H9 (cell line): Measurements from ENCODE around the gene INSR. TPM values are rescaled to one million over a fixed set of nuclear protein-coding genes. Genes with fewer than 3 reads are reported as not detected.

Source experiments
- DNase-seq: peaks from one replicate; pipeline ENCODE4 v3.0.0-alpha.2; 2017
- H2AFZ ChIP-seq: one replicate; pipeline ENCODE4 v1.6.1; 2013; ENCODE audit warnings: mild to moderate bottlenecking, low read length, control low read depth, moderate library complexity
- H2AK5ac ChIP-seq: 2 replicates; pipeline ENCODE4 v1.6.1; 2013; ENCODE audit warnings: low read length, control low read depth, mixed read lengths; ENCODE audit not compliant: insufficient read length
- H2BK120ac ChIP-seq: one replicate; pipeline ENCODE4 v1.6.1; 2013; ENCODE audit warnings: low read depth, mild to moderate bottlenecking, low read length, control low read depth, inconsistent platforms; ENCODE audit not compliant: poor library complexity, severe bottlenecking
- H2BK12ac ChIP-seq: 2 replicates; pipeline ENCODE4 v1.6.1; 2013; ENCODE audit warnings: low read length, control low read depth, mixed read lengths, low read depth; ENCODE audit not compliant: insufficient read length
- H2BK15ac ChIP-seq: 2 replicates; pipeline ENCODE4 v1.6.1; 2013; ENCODE audit warnings: low read depth, low read length, control low read depth
- H2BK20ac ChIP-seq: one replicate; pipeline ENCODE4 v1.6.1; 2013; ENCODE audit warnings: low read depth, mild to moderate bottlenecking, low read length, control low read depth, inconsistent platforms; ENCODE audit not compliant: poor library complexity, severe bottlenecking
- H2BK5ac ChIP-seq: 2 replicates; pipeline ENCODE4 v1.6.1; 2013; ENCODE audit warnings: low read length, control low read depth, mixed read lengths; ENCODE audit not compliant: insufficient read length
- H3K14ac ChIP-seq: 2 replicates; pipeline ENCODE4 v1.6.1; 2013; ENCODE audit warnings: low read length, control low read depth; ENCODE audit not compliant: insufficient read depth
- H3K18ac ChIP-seq: 2 replicates; pipeline ENCODE4 v1.6.1; 2013; ENCODE audit warnings: low read depth, mild to moderate bottlenecking, mixed read lengths, low read length, control low read depth; ENCODE audit not compliant: insufficient read length
- H3K23ac ChIP-seq: 2 replicates; pipeline ENCODE4 v1.6.1; 2013; ENCODE audit warnings: low read length, control low read depth, mixed read lengths, low read depth; ENCODE audit not compliant: insufficient read length
- H3K23me2 ChIP-seq: 2 replicates; pipeline ENCODE4 v1.6.1; 2013; ENCODE audit warnings: low read depth, mild to moderate bottlenecking, mixed read lengths, low read length, control low read depth; ENCODE audit not compliant: insufficient read length, poor library complexity, severe bottlenecking
- H3K27ac ChIP-seq: 2 replicates; pipeline ENCODE4 v1.5.1; 2013; ENCODE audit warnings: low read length, control low read depth, mixed read lengths, low read depth; ENCODE audit not compliant: insufficient read length
- H3K27me3 ChIP-seq: 2 replicates; pipeline ENCODE4 v1.6.1; 2013; ENCODE audit warnings: low read length, control low read depth, inconsistent platforms; ENCODE audit not compliant: insufficient read depth
- H3K4ac ChIP-seq: 2 replicates; pipeline ENCODE4 v1.6.1; 2013; ENCODE audit warnings: low read depth, mild to moderate bottlenecking, control low read depth, inconsistent platforms, low read length, moderate library complexity
- H3K4me1 ChIP-seq: 2 replicates; pipeline ENCODE4 v1.6.1; 2013; ENCODE audit warnings: low read length, control low read depth, inconsistent platforms; ENCODE audit not compliant: insufficient read depth
- H3K4me2 ChIP-seq: 2 replicates; pipeline ENCODE4 v1.6.1; 2013; ENCODE audit warnings: low read length, control low read depth, mixed read lengths; ENCODE audit not compliant: insufficient read length, insufficient read depth
- H3K56ac ChIP-seq: 2 replicates; pipeline ENCODE4 v1.6.1; 2013; ENCODE audit warnings: low read depth, mild to moderate bottlenecking, mixed read lengths, low read length, control low read depth; ENCODE audit not compliant: insufficient read length
- H3K79me1 ChIP-seq: 2 replicates; pipeline ENCODE4 v1.6.1; 2013; ENCODE audit warnings: low read depth, mild to moderate bottlenecking, moderate library complexity, low read length, control low read depth, inconsistent platforms; ENCODE audit not compliant: insufficient read depth, poor library complexity, severe bottlenecking
- H3K79me2 ChIP-seq: 2 replicates; pipeline ENCODE4 v1.6.1; 2013; ENCODE audit warnings: low read length, control low read depth, inconsistent platforms; ENCODE audit not compliant: insufficient read depth
- H3K9ac ChIP-seq: 2 replicates; pipeline ENCODE4 v1.6.1; 2013; ENCODE audit warnings: low read length, control low read depth, mixed read lengths; ENCODE audit not compliant: insufficient read length; ENCODE audit errors: extremely low read depth
- H3K9me3 ChIP-seq: one replicate; pipeline ENCODE4 v1.6.1; 2013; ENCODE audit warnings: low read depth, low read length, inconsistent platforms; ENCODE audit not compliant: control insufficient read depth
- H3T11ph ChIP-seq: one replicate; pipeline ENCODE4 v1.6.1; 2013; ENCODE audit warnings: mild to moderate bottlenecking, low read length, control low read depth, inconsistent platforms
- H4K20me1 ChIP-seq: one replicate; pipeline ENCODE4 v1.6.1; 2013; ENCODE audit not compliant: control insufficient read depth, insufficient read length, insufficient read depth
- H4K5ac ChIP-seq: 2 replicates; pipeline ENCODE4 v1.6.1; 2013; ENCODE audit warnings: low read depth, mild to moderate bottlenecking, mixed read lengths, low read length, control low read depth; ENCODE audit not compliant: insufficient read length
- H4K8ac ChIP-seq: replicated peaks from 2 replicates; pipeline ENCODE4 v1.6.1; 2013; ENCODE audit warnings: low read length, control low read depth, mixed read lengths, low read depth; ENCODE audit not compliant: insufficient read length
- H4K91ac ChIP-seq: 2 replicates; pipeline ENCODE4 v1.6.1; 2013; ENCODE audit warnings: low read depth, mild to moderate bottlenecking, moderate library complexity, mixed read lengths, low read length, control low read depth; ENCODE audit not compliant: insufficient read length
- H3K27ac Mint-ChIP-seq, 3 experiments: 2 replicates in 2 of 3; 3 replicates in 1 of 3; pipeline ENCODE4 v1.8.0; 2020 to 2021; ENCODE audit warnings: mixed read lengths in 3 of 3, mild to moderate bottlenecking in 1 of 3, moderate library complexity in 1 of 3
- H3K27me3 Mint-ChIP-seq: 2 replicates; pipeline ENCODE4 v1.8.0; 2021; ENCODE audit warnings: low read depth, mild to moderate bottlenecking, moderate library complexity, mixed read lengths
- H3K36me3 Mint-ChIP-seq, 3 experiments: 2 replicates in 2 of 3; 3 replicates in 1 of 3; pipeline ENCODE4 v1.8.0; 2020 to 2021; ENCODE audit warnings: low read depth in 3 of 3, mixed read lengths in 3 of 3; ENCODE audit not compliant: insufficient read depth in 1 of 3
- H3K4me1 Mint-ChIP-seq, 2 experiments: 2 replicates each; pipeline ENCODE4 v1.8.0; 2020; ENCODE audit warnings: mixed read lengths in 2 of 2
- H3K4me3 Mint-ChIP-seq, 2 experiments: 2 replicates in 1 of 2; 3 replicates in 1 of 2; pipeline ENCODE4 v1.8.0; 2020 to 2021; ENCODE audit warnings: mild to moderate bottlenecking in 2 of 2, mixed read lengths in 2 of 2, moderate library complexity in 1 of 2
- H3K9me3 Mint-ChIP-seq, 2 experiments: 2 replicates in 1 of 2; 3 replicates in 1 of 2; pipeline ENCODE4 v1.8.0; 2020; ENCODE audit warnings: mild to moderate bottlenecking in 2 of 2, mixed read lengths in 2 of 2, moderate library complexity in 1 of 2
- CTCF ChIP-seq: fragments of 200-600 bp; sonication (generic); conservative IDR thresholded peaks from 3 replicates; pipeline ENCODE4 v1.8.0; 2021; ENCODE audit warnings: antibody characterized with exemption, mild to moderate bottlenecking
- WGBS: extraction: QIAGEN DNeasy Blood & Tissue Kit; methylation state at CpG from one replicate; pipeline ENCODE4 v1.1.7; 2013; ENCODE audit warnings: missing lambda C conversion rate, low lambda C conversion rate, mixed read lengths; ENCODE audit not compliant: insufficient read length; ENCODE audit errors: extremely low coverage; 5-methylcytosine and 5-hydroxymethylcytosine counted together
- total RNA-seq: library from RNA; stranded (reverse); gene quantifications from 2 replicates; pipeline ENCODE4 v1.2.1, GENCODE V29; 2021

Gene INSR
- total RNA-seq, 1 experiment from 2014 or later: 39.8 TPM

- TF ChIP-seq CTCF: no peak
- no CpG with 5 or more reads among the region's 4 CpGs for WGBS
- Histone ChIP-seq H3K9ac (no peak overlapping the region), H3K27me3 (no peaks in the 10 kb centered on the region), H4K91ac (no peak overlapping the region), H2AK5ac (no peak overlapping the region), H4K20me1 (no peaks in the 10 kb centered on the region), H3K9me3 (no peaks in the 10 kb centered on the region), H3K14ac (no peak overlapping the region), H3K4me2 (no peak overlapping the region), H4K8ac (no peak overlapping the region), H2BK5ac (no peak overlapping the region), H3K4me1 (no peaks in the 10 kb centered on the region; the same call in 1 of the 2 replicates), H2BK15ac (no peak overlapping the region), H3K56ac (no peak overlapping the region), H3K27ac (no peak overlapping the region), H3K79me2 (no peaks in the 10 kb centered on the region), H3K23ac (no peak overlapping the region), H3K18ac (no peak overlapping the region), H4K5ac (no peak overlapping the region), H2BK120ac (no peak overlapping the region), H2AFZ (no peak overlapping the region), H2BK12ac (no peak overlapping the region), H2BK20ac (no peak overlapping the region), H3K23me2 (no peaks in the 10 kb centered on the region), H3K79me1 (no peaks in the 10 kb centered on the region), H3T11ph (no peak overlapping the region), H3K4ac (no peak overlapping the region)
- Mint-ChIP-seq H3K27me3 (no peaks in the 10 kb centered on the region), H3K4me1 (peaks cover 4 to 13% of the 10 kb centered on the region in 2 experiments), H3K36me3 (peaks cover 11 to 31% (median 17%) of the 10 kb centered on the region in 3 experiments; a peak in 6 of 7 replicates), H3K27ac (no peak overlapping the region), H3K9me3 (peaks cover 3 to 6% of the 10 kb centered on the region in 2 experiments; a peak in 4 of 5 replicates), H3K4me3 (no peak overlapping the region)
- DNase-seq: no peak
These were observed 181.5 kb downstream of the INSR start for GRCh38 chr19:7112675-7113074.
